AG04450 (cell line): Measurements from ENCODE around the gene SIGLEC11. TPM values are rescaled to one million over a fixed set of nuclear protein-coding genes. Genes with fewer than 3 reads are reported as not detected.
"Not testable (repeated sequence)": the region's sequence is repeated elsewhere in the genome, so short reads cannot be mapped to it uniquely, and the experiment has no call there.

Experiments used
- CTCF ChIA-PET: fragments of 300-600, 350-600 bp; formaldehyde crosslinking; extraction: SDS; loops from one replicate; lab custom pipeline; 2022; ENCODE audit warnings: antibody characterized with exemption, inconsistent platforms; lab: Charles Lee
- POLR2A ChIA-PET: fragments of 350-600 bp; formaldehyde crosslinking; extraction: SDS; loops from one replicate; lab custom pipeline; 2021; ENCODE audit warnings: antibody characterized with exemption, inconsistent platforms; lab: Yijun Ruan, JAX
- DNase-seq: peaks from one replicate; pipeline ENCODE4 v3.0.0-alpha.2; 2011; ENCODE audit warnings: low read depth, low spot score
- H3K27ac ChIP-seq: one replicate; pipeline ENCODE4 v1.5.1; 2012; ENCODE audit warnings: low read depth, low read length, control low read depth
- H3K27me3 ChIP-seq: one replicate; pipeline ENCODE4 v1.6.0; 2012; ENCODE audit warnings: low read length; ENCODE audit not compliant: control insufficient read depth, insufficient read depth
- H3K4me3 ChIP-seq: 2 replicates; pipeline ENCODE4 v1.5.1; 2011; ENCODE audit warnings: mild to moderate bottlenecking, low read depth, low read length, control low read depth
- H3K9me3 ChIP-seq: 2 replicates; pipeline ENCODE4 v1.5.1; 2012; ENCODE audit warnings: low read length; ENCODE audit not compliant: control insufficient read depth, insufficient read depth
- CTCF ChIP-seq: IDR thresholded peaks from 2 replicates; pipeline ENCODE4 v1.5.1; 2011; ENCODE audit warnings: low read depth, low read length, control low read depth, inconsistent platforms
- polyA plus RNA-seq: library from polyadenylated mRNA; depleted of rRNA; stranded (reverse); fragments of >200 nt; gene quantifications from 2 replicates; pipeline ENCODE4 v1.2.3, GENCODE V29; 2011

Gene SIGLEC11
- polyA plus RNA-seq, 1 experiment: not detected

- ChIA-PET POLR2A (no interaction called here), CTCF (no interaction called here)
- H3K27ac ChIP-seq: no peak overlapping the region
- TF ChIP-seq CTCF: no peak
- peaks cover 5% of the 10 kb centered on the region; the same call in 1 of the 2 replicates for H3K9me3 ChIP-seq
- DNase-seq: no peak
- H3K4me3 ChIP-seq: no peak overlapping the region
- H3K27me3 ChIP-seq: no peaks in the 10 kb centered on the region
Observed at GRCh38 chr19:49925486-49925885, 35.5 kb downstream of the SIGLEC11 start.

GRCh38 chr19:49924881-49925210 lies 36.1 kb downstream of the SIGLEC11 start:
- H3K27me3 ChIP-seq, DNase-seq, H3K27ac ChIP-seq, CTCF ChIA-PET, POLR2A ChIA-PET, H3K4me3 ChIP-seq, H3K9me3 ChIP-seq: not testable (repeated sequence)

GRCh38 chr19:49924004-49924880 lies 36.7 kb downstream of the SIGLEC11 start:
- peaks cover 5% of the 10 kb centered on the region; the same call in 1 of the 2 replicates for H3K9me3 ChIP-seq
- no peak overlapping the region for H3K4me3 ChIP-seq
- peak overlapping the region; percentile 39 for H3K27ac ChIP-seq
- CTCF ChIA-PET: no interaction called here
- POLR2A ChIA-PET: no interaction called here
- DNase-seq: no peak
- TF ChIP-seq CTCF: no peak
- H3K27me3 ChIP-seq: no peaks in the 10 kb centered on the region

- Histone ChIP-seq H3K9me3 (no peaks in the 10 kb centered on the region; the same call in 1 of the 2 replicates), H3K27me3 (no peaks in the 10 kb centered on the region), H3K4me3 (no peak overlapping the region), H3K27ac (no peak overlapping the region)
- POLR2A ChIA-PET: no interaction called here
- no peak for DNase-seq
- CTCF ChIA-PET: no interaction called here
- TF ChIP-seq CTCF: no peak
Observed at GRCh38 chr19:49923055-49924003, 37.6 kb downstream of the SIGLEC11 start.

GRCh38 chr19:49921871-49922795 lies 38.8 kb downstream of the SIGLEC11 start:
- Histone ChIP-seq H3K9me3 (no peaks in the 10 kb centered on the region; the same call in 1 of the 2 replicates), H3K27me3 (no peaks in the 10 kb centered on the region), H3K4me3 (no peak overlapping the region), H3K27ac (peak overlapping the region; percentile 70)
- CTCF ChIA-PET: no interaction called here
- peak; percentile 29 for DNase-seq
- POLR2A ChIA-PET: no interaction called here
- TF ChIP-seq CTCF: no peak
